Peyer's patch (tissue), 4 donors: Measurements from ENCODE around the gene KCNF1. TPM values are rescaled to one million over a fixed set of nuclear protein-coding genes. Genes with fewer than 3 reads are reported as not detected.

Experiments
- DNase-seq, 3 donors: peaks; one replicate each; pipeline ENCODE4 v3.0.0-alpha.2; 2017 to 2019
- H3K27ac ChIP-seq, 4 donors: fragments of 200-600 bp; sonication (generic); one replicate each; pipeline ENCODE4 v1.5.1; 2016 to 2019
- H3K27me3 ChIP-seq, 2 donors: fragments of 200-600 bp; sonication (generic); one replicate each; pipeline ENCODE4 v1.5.1; 2019
- H3K36me3 ChIP-seq, 3 donors: fragments of 200-600 bp; sonication (generic); one replicate each; pipeline ENCODE4 v1.5.1; 2016 to 2019
- H3K4me1 ChIP-seq, 4 donors: fragments of 200-600 bp; sonication (generic); one replicate each; pipeline ENCODE4 v1.5.1; 2016 to 2019
- H3K4me3 ChIP-seq, 4 donors: fragments of 200-600 bp; sonication (generic); 1 replicate in 3 of 4; 2 replicates in 1 of 4; pipeline ENCODE4 v1.5.1; 2016 to 2019; ENCODE audit warnings: mild to moderate bottlenecking in 1 of 4
- H3K9me3 ChIP-seq, 4 donors: fragments of 200-600 bp; sonication (generic); one replicate each; pipeline ENCODE4 v1.5.1; 2016 to 2019; ENCODE audit warnings: mild to moderate bottlenecking in 1 of 4
- POLR2A ChIP-seq, 2 donors: fragments of 450-650 bp; IDR thresholded peaks; one replicate each; pipeline ENCODE4 v1.5.1; 2017; ENCODE audit warnings: antibody characterized with exemption in 2 of 2, mild to moderate bottlenecking in 2 of 2, moderate library complexity in 2 of 2
- total RNA-seq, 4 donors: library from RNA; depleted of rRNA; stranded (reverse); fragments of >200 nt; gene quantifications; one replicate each; pipeline ENCODE4 v1.1.0, GENCODE V29; 2016
- TF ChIP-seq, protein P1 (sequence below), 6 experiments: fragments of 450-650 bp in 4 of 6; fragments of 200-600 bp in 2 of 6; sonication (generic) in 1 of 6; IDR thresholded peaks; one replicate each; pipeline ENCODE4 v1.5.1; 2017 to 2019; ENCODE audit warnings: antibody characterized with exemption in 6 of 6, mild to moderate bottlenecking in 3 of 6, moderate library complexity in 1 of 6

Gene KCNF1
- total RNA-seq, 4 donors from 2014 or later: 6.6 TPM; not detected in 3

DNA sequence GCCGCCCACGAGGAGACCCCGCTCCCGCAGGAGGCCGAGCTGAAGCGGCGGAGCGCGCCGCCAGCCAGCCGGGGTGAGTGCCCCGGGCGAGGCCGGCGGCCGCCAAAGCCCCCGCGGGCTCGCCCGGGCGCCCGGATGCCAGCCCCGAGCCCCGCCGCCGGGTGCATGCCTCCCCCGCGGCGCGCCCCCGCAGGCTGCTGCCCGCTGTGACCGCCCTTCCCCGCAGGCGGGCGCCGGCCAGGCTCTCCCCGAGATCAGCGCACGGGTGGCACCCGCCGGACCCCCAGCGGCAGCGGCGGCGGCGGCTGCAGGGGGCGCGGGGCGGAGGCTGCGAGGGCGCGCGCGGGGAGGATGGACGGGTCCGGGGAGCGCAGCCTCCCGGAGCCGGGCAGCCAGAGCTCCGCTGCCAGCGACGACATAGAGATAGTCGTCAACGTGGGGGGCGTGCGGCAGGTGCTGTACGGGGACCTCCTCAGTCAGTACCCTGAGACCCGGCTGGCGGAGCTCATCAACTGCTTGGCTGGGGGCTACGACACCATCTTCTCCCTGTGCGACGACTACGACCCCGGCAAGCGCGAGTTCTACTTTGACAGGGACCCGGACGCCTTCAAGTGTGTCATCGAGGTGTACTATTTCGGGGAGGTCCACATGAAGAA is 470 bp downstream of the KCNF1 start:
- H3K4me1 ChIP-seq: peaks cover 0 to 9% (median 0%) of the 10 kb centered on the region in 4 donors
- H3K27ac ChIP-seq: no peak overlapping the region
- DNase-seq: peak in 1 of 3 donors; percentile 45
- TF ChIP-seq POLR2A (IDR thresholded peaks at IDR 0.05): no peak
- TF ChIP-seq, protein P1, sequence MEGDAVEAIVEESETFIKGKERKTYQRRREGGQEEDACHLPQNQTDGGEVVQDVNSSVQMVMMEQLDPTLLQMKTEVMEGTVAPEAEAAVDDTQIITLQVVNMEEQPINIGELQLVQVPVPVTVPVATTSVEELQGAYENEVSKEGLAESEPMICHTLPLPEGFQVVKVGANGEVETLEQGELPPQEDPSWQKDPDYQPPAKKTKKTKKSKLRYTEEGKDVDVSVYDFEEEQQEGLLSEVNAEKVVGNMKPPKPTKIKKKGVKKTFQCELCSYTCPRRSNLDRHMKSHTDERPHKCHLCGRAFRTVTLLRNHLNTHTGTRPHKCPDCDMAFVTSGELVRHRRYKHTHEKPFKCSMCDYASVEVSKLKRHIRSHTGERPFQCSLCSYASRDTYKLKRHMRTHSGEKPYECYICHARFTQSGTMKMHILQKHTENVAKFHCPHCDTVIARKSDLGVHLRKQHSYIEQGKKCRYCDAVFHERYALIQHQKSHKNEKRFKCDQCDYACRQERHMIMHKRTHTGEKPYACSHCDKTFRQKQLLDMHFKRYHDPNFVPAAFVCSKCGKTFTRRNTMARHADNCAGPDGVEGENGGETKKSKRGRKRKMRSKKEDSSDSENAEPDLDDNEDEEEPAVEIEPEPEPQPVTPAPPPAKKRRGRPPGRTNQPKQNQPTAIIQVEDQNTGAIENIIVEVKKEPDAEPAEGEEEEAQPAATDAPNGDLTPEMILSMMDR (IDR thresholded peaks at IDR 0.05): no peak
- no peaks in the 10 kb centered on the region for H3K36me3 ChIP-seq
- H3K9me3 ChIP-seq: no peaks in the 10 kb centered on the region
- peaks cover 0 to 4% of the 10 kb centered on the region in 2 donors for H3K27me3 ChIP-seq
- peak overlapping the region in 3 of 4 donors; percentile 9 to 49 (median 49) for H3K4me3 ChIP-seq

DNA sequence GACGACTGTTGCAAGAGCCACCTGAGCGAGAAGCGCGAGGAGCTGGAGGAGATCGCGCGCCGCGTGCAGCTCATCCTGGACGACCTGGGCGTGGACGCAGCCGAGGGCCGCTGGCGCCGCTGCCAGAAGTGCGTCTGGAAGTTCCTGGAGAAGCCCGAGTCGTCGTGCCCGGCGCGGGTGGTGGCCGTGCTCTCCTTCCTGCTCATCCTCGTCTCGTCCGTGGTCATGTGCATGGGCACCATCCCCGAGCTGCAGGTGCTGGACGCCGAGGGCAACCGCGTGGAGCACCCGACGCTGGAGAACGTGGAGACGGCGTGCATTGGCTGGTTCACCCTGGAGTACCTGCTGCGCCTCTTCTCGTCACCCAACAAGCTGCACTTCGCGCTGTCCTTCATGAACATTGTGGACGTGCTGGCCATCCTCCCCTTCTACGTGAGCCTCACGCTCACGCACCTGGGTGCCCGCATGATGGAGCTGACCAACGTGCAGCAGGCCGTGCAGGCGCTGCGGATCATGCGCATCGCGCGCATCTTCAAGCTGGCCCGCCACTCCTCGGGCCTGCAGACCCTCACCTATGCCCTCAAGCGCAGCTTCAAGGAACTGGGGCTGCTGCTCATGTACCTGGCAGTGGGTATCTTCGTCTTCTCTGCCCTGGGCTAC is 1.2 kb downstream of the KCNF1 start:
- Histone ChIP-seq H3K27me3 (peaks cover 0 to 4% of the 10 kb centered on the region in 2 donors), H3K36me3 (no peaks in the 10 kb centered on the region), H3K9me3 (no peaks in the 10 kb centered on the region), H3K4me3 (no peak overlapping the region), H3K27ac (no peak overlapping the region), H3K4me1 (peaks cover 0 to 9% (median 0%) of the 10 kb centered on the region in 4 donors)
- peak in 2 of 3 donors; percentile 29 to 40 for DNase-seq
- TF ChIP-seq POLR2A (IDR thresholded peaks at IDR 0.05): no peak
- TF ChIP-seq, protein P1 (IDR thresholded peaks at IDR 0.05): no peak

DNA sequence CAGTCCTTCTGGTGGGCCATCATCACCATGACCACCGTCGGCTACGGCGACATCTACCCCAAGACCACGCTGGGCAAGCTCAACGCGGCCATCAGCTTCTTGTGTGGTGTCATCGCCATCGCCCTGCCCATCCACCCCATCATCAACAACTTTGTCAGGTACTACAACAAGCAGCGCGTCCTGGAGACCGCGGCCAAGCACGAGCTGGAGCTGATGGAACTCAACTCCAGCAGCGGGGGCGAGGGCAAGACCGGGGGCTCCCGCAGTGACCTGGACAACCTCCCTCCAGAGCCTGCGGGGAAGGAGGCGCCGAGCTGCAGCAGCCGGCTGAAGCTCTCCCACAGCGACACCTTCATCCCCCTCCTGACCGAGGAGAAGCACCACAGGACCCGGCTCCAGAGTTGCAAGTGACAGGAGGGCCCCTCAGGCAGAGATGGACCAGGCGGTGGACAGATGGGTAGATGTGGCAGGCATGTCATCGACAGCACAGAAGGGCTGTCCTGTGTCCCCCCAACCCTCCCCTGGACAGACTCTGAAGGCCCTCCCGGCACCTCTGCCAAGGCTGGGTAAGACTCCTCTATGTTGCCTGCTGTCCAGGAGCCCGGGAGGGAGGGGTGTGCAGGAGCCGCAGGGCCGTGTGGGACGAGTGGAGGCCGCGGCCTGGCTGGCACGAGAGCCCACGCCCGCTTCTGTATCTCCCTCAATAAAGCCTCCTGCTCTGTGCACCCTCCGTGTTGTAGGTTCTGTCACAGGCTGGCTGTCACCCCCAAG is 2.0 kb downstream of the KCNF1 start:
- Histone ChIP-seq H3K9me3 (no peaks in the 10 kb centered on the region), H3K27me3 (peaks cover 0 to 4% of the 10 kb centered on the region in 2 donors), H3K27ac (no peak overlapping the region), H3K36me3 (no peaks in the 10 kb centered on the region), H3K4me3 (no peak overlapping the region), H3K4me1 (peaks cover 0 to 9% (median 0%) of the 10 kb centered on the region in 4 donors)
- DNase-seq: peak in 2 of 3 donors; percentile 40 to 42
- TF ChIP-seq, protein P1 (IDR thresholded peaks at IDR 0.05): no peak

DNA sequence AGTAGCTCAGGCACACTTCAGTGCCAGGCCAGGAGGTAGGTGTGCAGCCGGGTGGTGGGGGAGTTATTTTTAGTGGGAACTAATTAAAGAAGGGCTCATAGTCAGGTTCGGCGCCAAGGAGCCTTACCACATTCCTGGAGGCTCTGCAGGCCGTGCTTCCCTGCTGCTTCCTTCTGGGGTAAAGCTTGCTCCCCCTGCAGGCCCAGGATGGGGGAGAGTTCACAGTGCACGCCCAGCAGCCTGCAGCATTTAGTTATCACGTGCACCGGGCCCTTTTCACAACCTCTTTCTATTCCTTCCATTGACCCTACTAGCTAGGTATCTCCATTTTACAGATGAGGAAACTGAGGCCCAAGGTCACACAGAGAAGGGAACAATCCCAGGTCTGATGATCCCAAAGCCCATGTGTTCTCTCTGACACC is 2.5 kb downstream of the KCNF1 start:
- Histone ChIP-seq H3K9me3 (no peaks in the 10 kb centered on the region), H3K27me3 (peaks cover 0 to 4% of the 10 kb centered on the region in 2 donors), H3K27ac (no peak overlapping the region), H3K36me3 (no peaks in the 10 kb centered on the region), H3K4me1 (peaks cover 0 to 9% (median 0%) of the 10 kb centered on the region in 4 donors), H3K4me3 (no peak overlapping the region)
- peak in 2 of 3 donors; percentile 57 to 69 for DNase-seq
- TF ChIP-seq, protein P1 (IDR thresholded peaks at IDR 0.05): peak in 4 of 6 experiments; percentile 8 to 55 (median 42)
- TF ChIP-seq POLR2A (IDR thresholded peaks at IDR 0.05): no peak

DNA sequence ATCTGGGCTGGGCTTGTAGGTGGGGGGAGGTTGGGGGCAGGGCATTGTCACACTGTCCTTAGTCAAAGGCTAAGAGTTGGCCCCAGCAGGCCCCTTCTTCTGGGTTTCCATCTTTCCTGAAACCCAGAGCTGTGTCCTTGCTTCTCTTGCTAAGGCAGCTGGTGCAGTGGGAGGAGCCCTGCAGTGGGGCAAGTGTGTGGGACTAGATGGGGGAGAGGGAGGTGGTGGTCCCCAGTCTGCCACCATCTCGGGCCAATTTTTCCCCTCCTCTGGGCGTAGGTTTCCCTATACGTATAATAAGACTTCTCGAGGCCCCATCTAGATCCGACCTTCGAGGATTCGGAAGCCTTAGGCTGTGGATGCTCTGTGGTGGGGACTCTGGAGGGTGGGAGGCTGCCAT is 3.5 kb downstream of the KCNF1 start:
- peak in 1 of 3 donors; percentile 25 for DNase-seq
- peaks cover 0 to 4% of the 10 kb centered on the region in 2 donors for H3K27me3 ChIP-seq
- H3K4me1 ChIP-seq: peaks cover 0 to 9% (median 0%) of the 10 kb centered on the region in 4 donors
- no peak overlapping the region for H3K27ac ChIP-seq
- TF ChIP-seq, protein P1 (IDR thresholded peaks at IDR 0.05): no peak
- TF ChIP-seq POLR2A (IDR thresholded peaks at IDR 0.05): no peak
- no peaks in the 10 kb centered on the region for H3K36me3 ChIP-seq
- H3K4me3 ChIP-seq: no peak overlapping the region
- no peaks in the 10 kb centered on the region for H3K9me3 ChIP-seq
